Globus pallidus (tissue), 1 donor: Measurements from ENCODE around the gene TEX30.

Experiments
- DNase-seq: peaks from one replicate; pipeline ENCODE4 v3.0.0-alpha.2; 2015; ENCODE audit warnings: low spot score

Gene TEX30

GRCh38 chr13:102779436-102780159 is 6.0 kb upstream of the TEX30 start:
- no peak for DNase-seq

- DNase-seq, result no peak
These were observed 4.2 kb upstream of the TEX30 start for GRCh38 chr13:102777736-102778135.

GRCh38 chr13:102776271-102776670 is 2.7 kb upstream of the TEX30 start:
- DNase-seq, result no peak

GRCh38 chr13:102774591-102775520 is 1.3 kb upstream of the TEX30 start:
- DNase-seq, result no peak

GRCh38 chr13:102774214-102774568 is 605 bp upstream of the TEX30 start:
- DNase-seq, result no peak

GRCh38 chr13:102772042-102772425 is 1.6 kb downstream of the TEX30 start:
- DNase-seq, result no peak

GRCh38 chr13:102771298-102772041 is 2.1 kb downstream of the TEX30 start:
- DNase-seq, result no peak

DNA sequence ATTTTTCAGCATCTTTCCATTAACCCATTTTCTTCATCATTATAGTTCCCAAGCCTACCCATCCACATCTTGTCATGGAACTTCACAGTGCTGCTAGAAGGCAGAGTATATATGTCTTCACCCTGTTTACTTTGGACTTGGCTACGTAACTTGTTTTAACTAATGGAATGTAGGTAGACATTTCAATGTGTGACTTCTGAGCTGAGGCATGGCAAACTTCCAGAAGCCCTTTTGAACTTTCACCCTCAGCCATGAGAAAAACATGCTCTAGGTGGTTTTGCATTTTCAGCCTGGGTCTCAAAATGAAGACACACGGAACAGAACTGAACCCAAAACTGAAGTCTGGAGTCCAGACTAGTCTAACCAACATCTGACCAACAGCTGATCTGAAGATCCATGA is 3.2 kb downstream of the TEX30 start:
- DNase-seq, result no peak

DNA sequence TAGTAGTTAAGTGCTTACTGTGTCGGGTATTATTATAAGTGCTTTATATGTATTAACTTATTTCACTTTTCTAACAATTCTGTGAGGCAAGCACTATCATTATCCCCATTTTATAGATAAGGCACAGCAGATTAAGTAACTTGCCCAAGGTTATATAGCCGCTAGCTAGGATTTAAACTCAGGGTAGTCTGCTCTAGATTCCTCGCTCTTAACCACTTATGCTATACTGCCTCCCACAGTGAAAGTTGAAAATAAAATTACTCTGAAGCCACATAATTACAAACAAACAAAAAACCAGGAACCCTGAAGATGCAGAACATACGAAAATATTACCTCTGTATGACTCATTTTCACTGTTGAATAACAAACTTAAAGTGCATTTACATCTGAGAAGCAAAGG is 3.9 kb downstream of the TEX30 start:
- DNase-seq, result no peak

DNA sequence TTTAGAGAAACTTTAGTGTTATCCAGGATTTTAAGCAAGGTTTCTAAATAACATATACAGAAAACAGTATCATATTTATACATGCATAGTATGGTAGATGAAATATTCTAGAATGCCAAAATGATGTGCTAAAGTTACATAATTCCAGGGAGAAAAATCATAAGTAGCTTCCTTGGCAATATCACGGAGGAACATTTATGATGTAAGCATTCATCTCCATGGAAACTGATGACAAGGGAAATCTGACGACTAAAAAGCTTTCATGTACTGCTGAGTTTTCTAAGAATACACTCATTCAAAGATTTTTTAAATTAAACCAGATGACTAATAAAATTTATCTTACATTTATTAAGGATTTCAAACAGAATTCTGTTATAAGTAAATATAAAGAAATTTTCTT is 4.7 kb downstream of the TEX30 start:
- DNase-seq, result no peak

DNA sequence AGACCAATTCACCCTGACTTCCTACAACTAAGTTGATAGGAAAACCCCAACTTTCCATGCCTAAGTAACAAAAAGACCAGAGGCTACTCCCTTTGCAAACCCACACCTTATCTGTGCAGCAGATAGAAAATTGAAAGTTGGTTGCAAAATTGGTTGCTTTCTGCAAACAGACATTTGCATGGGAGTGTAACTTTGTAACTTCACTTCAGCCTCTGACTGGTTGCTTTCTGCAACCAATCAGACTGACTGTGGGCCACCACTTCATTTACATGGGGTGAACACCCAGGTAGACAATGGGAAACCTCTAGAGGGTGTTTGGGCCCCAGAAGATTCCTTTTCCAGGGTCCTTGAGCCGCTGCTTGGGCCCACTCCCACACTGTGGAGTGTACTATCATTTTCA is 9.8 kb downstream of the TEX30 start:
- no peak for DNase-seq

DNA sequence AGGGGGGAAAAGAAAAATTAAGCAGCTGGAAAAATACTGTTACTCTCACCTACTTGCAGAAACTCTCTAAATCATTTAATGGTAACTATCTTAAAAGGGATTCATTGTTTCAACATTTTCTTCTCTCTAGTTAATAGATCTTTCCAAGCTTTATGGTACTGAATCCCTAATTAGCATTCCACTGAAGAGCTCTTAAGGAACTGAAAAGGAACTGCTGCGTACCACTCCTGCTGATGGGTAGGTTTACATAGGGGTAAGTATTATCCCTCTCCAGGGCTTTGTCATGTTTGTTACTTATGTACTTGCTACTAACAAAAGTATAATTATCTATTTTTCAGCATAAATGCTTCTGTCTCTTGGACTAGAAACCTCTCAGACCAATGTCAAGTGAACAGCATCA is 12.5 kb downstream of the TEX30 start:
- DNase-seq, result no peak

DNA sequence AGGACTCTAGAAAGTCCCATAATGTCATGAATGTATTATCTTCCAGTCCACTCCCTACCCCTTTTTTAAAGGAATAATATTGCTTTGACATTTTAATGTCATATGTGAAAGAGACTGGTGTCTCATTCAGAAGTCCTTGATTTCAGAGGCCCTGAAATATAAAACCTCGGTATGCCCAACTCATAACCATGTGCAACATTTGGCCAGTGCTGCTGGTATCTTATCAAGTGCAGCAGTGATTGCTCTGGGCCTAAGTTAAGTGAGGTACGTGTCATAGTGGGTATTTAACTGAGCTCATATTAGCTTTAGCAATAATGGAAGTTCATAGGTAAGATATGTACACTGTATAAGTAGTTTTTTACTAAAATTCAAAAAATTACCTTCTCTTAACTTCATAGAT is 14.7 kb downstream of the TEX30 start:
- no peak for DNase-seq

DNA sequence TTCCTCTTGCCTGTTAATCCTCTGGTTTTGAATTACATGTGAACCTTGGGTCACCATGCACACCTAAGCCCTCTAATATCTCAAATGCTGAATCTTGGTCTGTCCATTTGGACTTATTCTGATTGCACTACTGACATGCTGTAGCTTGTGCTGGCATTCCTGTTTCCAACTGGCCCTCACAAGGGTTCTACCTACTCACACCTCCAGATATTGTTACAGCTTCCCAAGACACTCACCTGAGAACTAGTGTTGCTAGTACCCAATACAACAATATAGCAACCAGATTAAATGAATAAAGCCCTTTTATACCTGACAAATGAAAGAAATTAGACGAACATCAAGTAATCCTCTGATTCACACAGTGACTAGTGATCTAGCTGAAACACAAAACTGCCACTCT is 16.6 kb downstream of the TEX30 start:
- DNase-seq, result no peak

GRCh38 chr13:102751886-102752285 is 21.7 kb downstream of the TEX30 start:
- DNase-seq, result no peak

GRCh38 chr13:102742506-102742905 is 31.1 kb downstream of the TEX30 start:
- no peak for DNase-seq

- no peak for DNase-seq
These were observed 31.5 kb downstream of the TEX30 start for GRCh38 chr13:102742101-102742500.

DNA sequence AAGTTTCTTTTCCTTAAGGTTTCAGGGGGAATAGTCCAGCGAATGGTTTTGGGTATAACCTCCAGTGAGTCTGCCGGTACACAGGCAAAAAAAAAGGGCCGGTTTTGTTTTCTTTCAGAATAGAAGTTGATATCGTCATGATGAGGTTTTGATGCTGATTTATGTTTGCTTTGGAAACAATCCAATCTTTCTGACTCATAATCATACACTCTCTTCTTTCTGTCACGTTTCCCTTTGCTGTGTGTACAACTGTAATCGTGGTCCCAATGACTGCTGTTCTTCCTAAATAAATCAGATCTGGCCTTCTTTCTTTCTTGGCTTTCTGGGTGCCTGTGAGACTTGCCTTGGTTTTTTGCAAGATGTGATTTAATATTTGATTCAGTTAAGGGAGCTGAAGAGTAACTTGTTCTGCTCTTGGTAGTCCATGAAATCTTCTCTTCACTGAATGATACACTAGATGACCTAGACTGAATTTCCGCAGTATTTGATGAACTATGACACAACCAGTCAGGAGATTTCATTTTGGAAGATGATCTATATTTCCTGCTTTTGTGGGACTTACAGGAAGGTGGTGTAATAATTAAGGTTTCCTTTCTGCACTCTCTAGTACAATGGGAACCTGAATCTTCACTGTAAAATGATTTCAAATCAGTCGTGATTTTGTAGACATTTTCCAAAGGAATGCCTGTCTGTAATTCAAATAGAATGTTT is 43.9 kb downstream of the TEX30 start:
- DNase-seq, result no peak

- no peak for DNase-seq
These were observed 47.2 kb downstream of the TEX30 start for GRCh38 chr13:102726430-102726829.

DNA sequence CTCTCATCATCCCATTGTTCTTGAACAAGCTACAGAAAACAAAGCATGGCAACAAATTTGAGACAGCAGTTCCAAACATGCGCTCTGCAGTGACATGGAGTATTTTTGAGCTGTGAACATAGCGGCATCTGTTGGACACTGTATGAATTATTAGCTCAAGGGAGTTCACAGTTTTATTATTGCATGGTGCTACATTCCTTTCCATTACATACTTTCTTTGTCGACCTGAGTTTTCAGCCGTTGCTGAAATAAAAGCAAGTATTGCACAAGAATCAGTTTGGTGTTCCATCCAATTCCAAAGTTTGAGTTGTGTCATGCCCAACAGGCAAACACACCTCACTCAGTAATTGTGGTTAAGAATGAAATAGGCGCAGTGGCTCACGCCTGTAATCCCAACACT is 48.7 kb downstream of the TEX30 start:
- DNase-seq, result peak; percentile 79

DNA sequence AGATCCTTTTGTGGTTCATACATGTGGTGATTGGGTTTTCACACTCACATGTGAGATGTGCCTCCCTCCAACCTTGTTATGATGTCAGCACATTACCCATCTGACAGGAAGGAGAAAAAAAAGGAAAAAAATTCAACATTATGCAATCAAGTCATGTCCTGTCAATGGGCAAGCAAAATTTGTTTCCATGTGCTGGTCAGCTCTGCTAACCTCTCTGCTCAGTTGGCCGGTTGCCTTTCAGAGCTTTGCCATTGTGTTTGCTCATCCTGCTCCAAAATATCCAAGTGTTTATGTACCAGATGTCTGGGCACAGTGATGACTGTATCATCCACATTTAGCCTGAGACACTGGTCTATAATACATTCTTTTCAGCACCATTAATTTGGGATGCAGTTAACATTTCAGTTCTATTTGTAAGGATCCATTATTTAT is 51.8 kb downstream of the TEX30 start:
- peak; percentile 94 for DNase-seq

GRCh38 chr13:102718746-102719145 is 54.8 kb downstream of the TEX30 start:
- no peak for DNase-seq
